HuH-7.5 (cell line): ENCODE data around the gene UBN1.

Source experiments
- DNase-seq: peaks from one replicate; pipeline ENCODE4 v3.0.0; 2011; ENCODE audit warnings: low spot score

Gene UBN1

DNA sequence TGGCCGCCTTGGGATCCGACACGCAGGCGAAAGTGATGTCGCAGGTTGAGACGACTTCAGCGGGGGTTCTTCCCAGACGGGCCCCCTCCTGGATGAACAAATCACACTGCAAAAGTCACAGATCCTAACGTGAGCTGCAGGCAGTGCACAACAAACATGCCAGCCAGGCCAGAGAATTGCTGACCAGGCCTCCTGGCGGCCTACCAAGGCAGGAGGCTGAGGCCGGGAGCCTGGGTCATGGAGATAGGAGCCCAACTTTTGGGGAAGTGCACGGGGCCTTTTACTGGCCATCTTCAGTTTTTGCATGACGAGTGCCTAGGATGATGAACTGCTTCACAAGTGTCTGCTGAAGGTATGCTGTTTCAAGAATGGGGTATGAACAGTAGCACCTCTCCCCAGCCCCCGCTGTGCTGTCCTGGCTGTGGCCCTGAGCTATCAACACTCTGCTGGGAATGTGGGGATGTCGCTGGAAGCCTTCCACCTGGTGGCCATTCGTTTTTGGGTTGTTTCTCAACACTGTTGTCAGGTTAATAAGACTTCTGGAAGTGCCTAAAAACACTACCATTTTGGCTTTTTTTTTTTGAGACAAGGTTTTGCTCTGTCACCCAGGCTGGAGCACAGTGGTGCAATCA is 32.6 kb upstream of the UBN1 start:
- no peak for DNase-seq

GRCh38 chr16:4820652-4821051 is 26.6 kb upstream of the UBN1 start:
- DNase-seq = no peak

DNA sequence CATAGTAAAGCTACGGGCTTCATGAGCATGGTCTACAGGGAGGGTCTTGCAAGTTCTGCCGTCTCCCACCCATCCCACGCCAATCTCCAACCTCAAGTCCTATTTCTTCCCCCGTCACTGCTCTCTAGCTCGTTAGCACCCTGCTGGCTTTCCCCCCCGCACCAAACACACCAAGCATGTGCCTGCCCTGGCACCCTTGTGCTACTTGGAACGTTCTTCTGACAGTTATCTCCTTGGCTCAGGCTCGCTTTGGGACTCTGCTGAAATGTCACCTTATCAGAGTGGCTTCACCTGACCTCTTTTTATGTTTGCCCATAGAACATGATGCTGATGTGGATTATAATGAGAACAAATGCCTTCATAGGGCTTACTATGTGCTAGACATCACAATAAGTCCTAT is 22.1 kb upstream of the UBN1 start:
- no peak for DNase-seq

DNA sequence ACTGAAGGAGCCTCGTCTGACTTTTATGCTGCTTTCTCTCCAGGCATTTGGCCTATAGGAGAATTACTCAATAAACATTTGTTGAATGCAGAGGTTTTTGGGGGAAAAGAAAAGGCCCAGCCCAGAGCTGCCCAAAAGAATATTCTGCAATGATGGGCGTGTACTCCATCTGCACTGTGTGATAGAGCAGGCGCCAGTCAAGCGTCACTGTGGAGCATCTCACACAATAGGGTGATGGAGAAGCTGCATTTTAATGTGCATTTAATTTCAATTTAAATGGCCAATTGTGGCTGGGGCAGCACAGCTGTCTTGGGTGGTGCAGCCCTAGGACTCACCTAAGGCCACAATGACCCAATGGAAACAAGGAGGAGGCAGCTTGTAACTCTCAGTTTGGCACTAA is 20.8 kb upstream of the UBN1 start:
- no peak for DNase-seq

GRCh38 chr16:4826980-4827379 is 20.3 kb upstream of the UBN1 start:
- no peak for DNase-seq

- no peak for DNase-seq
Measured at GRCh38 chr16:4828567-4829321, 18.5 kb upstream of the UBN1 start.

- no peak for DNase-seq
Measured at GRCh38 chr16:4830408-4830807, 16.9 kb upstream of the UBN1 start.

DNA sequence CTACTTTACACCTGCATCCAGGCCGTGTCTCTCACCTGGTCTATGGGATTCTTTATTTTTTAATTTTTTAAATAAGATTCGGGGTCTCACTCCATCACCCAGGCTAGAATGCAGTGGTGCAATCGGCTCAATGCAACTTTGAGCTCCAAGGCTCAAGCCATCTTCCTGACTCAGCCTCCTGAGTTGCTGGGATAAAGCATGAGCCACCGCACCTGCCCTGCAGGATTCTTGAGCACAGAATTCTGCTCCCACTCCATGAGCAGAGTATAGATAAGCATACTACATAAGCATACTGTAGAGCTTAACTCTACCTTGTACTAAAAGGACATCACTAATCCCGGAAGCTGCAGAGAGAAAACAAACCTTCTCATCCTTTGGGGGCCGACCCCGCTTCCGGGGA is 15.7 kb upstream of the UBN1 start:
- DNase-seq = no peak

DNA sequence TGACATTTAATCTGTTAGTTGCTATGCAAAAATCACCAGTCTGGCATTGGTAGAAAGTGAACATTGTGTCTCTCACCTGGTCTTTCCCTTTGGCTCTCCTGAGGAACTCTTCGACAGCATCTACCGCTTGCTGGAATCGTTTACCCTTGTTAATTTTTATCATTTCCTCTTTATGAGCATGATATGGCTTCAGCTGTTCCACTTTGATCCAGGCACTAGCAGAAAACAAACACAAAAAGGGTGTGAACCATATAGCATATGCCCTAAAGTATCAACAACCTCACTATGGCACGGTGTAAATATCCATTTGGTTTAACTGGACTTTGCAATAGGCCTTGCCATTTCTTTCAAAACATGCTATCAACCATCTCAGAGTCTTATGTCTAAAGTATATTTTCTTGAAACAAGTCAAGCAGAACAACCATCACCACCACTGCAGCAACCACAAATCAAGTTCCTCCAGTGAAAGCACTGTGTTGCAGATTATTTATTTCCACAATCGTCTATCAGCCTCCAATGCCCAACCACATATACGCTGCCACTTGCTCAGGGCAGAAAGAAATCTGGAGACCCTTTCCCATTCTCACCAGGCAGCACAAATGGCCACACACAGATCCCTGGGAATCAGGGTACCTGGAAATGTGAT is 14.5 kb upstream of the UBN1 start:
- no peak for DNase-seq

- no peak for DNase-seq
Measured at GRCh38 chr16:4833584-4833983, 13.7 kb upstream of the UBN1 start.

GRCh38 chr16:4836727-4837126 is 10.6 kb upstream of the UBN1 start:
- no peak for DNase-seq

DNA sequence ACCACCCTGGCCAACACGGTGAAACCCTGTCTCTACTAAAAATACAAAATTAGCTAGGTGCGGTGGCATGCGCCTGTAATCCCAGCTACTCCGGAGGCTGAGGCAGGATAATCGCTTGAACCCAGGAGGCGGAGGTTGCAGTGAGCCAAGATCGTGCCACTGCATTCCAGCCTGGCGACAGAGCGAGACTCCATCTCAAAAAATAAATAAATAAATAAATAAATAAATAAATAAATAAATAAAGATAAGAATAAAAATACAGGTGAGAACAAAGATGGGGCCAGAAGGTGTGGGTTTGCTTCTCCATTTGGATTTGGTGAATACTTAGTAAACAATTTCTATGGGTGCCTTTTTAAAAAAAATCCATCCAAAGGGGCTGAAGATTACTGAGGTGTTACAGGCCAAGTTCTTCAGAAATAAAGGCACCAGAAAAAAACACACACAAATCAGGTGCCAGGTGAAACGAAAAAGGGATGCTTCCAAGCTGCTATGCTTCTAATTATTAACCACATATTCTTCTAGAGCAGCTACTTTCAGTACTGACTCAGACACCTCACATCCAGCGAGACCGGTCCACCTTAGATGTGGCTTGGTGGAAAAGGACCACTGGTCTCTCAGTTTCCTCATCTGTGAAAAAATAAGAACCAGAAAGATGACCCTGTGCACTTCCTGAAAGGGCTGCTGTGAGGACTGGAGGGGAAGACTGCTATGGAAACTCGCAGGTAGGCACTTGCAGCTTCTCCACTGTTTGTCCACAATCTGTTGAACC is 9.4 kb upstream of the UBN1 start:
- DNase-seq = no peak

DNA sequence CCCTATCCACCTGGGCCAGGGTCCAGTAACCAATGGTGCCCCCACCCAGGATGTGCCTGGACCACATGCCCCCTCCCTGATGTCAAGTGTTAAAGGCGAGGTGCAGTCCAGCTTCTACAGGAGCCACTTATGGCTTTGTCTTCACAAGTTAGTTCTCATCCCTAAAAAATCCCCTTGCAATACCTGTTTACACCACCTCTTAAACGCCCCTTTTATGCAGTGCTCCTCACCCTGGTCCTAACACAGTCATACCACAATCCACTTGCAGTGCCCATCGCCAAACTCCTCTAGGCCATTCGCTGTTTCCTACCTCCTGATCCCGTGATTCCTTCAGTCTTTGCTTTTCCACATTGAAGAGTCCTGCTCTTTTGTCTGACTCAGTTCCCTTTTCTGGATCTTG is 7.3 kb upstream of the UBN1 start:
- no peak for DNase-seq

GRCh38 chr16:4840984-4841383 is 6.3 kb upstream of the UBN1 start:
- no peak for DNase-seq

DNA sequence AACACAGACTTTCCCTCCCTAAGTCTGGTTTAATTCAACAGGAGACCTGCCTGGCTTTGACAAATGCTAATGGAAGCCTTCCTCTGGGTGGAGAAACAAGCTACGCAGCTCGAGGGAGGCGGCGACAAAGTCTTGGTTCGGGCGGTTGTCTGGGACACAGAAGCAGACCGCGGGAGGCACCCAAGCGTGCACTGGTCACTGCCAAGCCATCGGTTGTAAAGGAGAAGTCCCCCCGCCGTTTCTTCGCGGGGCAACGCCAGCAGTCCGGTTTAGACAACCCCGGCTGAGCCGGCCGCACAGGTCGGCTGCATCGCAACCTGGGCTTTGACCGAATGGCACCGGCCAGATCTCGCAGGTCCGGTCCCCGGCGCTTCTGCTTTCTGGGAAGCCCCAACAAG is 779 bp upstream of the UBN1 start:
- no peak for DNase-seq

GRCh38 chr16:4847774-4848587 is 700 bp downstream of the UBN1 start:
- no peak for DNase-seq

- DNase-seq = no peak
Measured at GRCh38 chr16:4850211-4850610, 2.9 kb downstream of the UBN1 start.

DNA sequence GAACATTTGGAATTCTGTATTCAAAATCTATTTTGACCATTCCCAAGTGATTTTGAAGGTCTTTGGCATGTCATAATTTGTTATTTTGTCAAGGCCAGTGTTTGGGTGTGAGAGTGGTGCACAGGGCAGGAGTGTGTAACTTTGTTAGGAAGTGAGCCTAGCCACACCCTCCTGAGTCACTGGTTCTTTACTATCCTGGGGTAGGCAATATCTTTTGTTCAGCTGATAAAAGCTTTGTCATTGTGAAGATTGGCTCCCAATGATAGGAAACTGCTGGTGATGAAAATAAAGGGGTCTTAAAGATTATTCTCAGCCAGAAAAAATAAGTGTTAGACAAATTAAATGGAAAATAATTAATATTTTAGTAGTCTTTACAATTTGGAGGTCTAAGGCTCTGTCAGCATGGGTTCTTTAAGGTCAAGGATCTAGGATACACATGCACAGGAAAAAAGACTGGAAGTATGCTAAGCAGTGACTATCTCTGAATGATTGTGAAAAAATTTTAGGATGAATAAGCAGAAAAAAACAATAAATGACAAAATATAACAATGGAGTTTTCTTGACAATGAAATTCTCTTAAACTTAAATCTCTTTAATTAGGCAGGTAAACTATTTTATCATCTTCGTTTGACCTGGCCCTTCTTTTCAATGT is 5.1 kb downstream of the UBN1 start:
- no peak for DNase-seq

DNA sequence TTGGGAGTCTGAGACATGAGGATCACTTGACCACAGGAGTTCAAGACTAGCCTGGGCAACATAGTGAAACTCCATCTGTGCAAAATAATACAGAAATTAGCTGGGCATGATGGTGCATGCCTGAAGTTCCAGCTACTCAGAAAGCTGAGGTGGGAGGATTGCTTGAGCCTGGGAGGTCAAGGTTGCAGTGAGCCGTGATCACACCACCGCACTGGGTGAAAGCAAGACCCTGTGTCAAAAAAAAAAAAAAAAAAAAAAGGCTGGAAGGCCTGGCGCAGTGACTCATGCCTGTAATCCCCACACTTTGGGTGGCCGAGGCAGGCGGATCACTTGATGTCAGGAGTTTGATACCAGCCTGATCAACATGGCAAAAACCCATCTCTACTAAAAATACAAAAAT is 8.1 kb downstream of the UBN1 start:
- DNase-seq = no peak

DNA sequence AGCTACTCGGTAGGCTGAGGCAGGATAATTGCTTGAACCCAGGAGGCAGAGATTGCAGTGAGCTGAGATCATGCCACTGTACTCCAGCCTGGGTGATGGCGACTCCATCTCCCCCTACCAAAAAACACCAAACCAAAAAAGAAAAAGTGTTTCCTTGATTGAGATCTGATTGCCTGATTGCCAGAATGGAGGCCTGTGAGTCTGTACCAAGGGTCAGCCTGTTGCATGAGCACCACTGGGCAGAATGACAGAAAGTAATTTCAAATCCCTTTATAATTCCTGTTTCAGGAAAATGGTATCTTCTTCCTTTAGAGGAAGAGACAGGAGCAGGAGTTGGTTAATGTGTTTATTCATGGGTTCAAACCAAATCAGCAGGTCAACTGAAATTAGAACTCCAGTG is 8.5 kb downstream of the UBN1 start:
- no peak for DNase-seq

- DNase-seq = no peak
Measured at GRCh38 chr16:4859190-4859899, 12.1 kb downstream of the UBN1 start.
